Heart right ventricle (tissue), 16 donors: ENCODE measurements around the gene BZW2. TPM values are rescaled to one million over a fixed set of nuclear protein-coding genes. Genes with fewer than 3 reads are reported as not detected.

ENCODE experiments used
- ATAC-seq, 8 donors: fragments of 200-7000 bp; cut with Tn5 transposase; one replicate each; pipeline ENCODE4 v1.9.1; 2020; ENCODE audit warnings: mild to moderate bottlenecking in 8 of 8, moderate library complexity in 8 of 8, moderate number of reproducible peaks in 1 of 8
- DNase-seq, 2 donors: peaks; one replicate each; pipeline ENCODE4 v3.0.0-alpha.2; 2020
- H3K27ac ChIP-seq, 10 donors: fragments of 200-600 bp; sonication (generic) in 2 of 10; one replicate each; pipeline versions ENCODE4 v1.5.0 to v1.8.0; 2020 to 2022; ENCODE audit warnings: mild to moderate bottlenecking in 3 of 10
- H3K27me3 ChIP-seq, 7 donors: fragments of 200-600 bp; one replicate each; pipeline ENCODE4 v1.8.0; 2021 to 2022; ENCODE audit warnings: mild to moderate bottlenecking in 2 of 7
- H3K36me3 ChIP-seq, 9 donors: fragments of 200-600 bp; sonication (generic) in 1 of 9; one replicate each; pipeline versions ENCODE4 v1.5.0 to v1.8.0; 2020 to 2022; ENCODE audit warnings: mild to moderate bottlenecking in 2 of 9
- H3K4me1 ChIP-seq, 9 donors: fragments of 200-600 bp; sonication (generic) in 1 of 9; one replicate each; pipeline versions ENCODE4 v1.5.0 to v1.8.0; 2020 to 2022; ENCODE audit warnings: mild to moderate bottlenecking in 4 of 9
- H3K4me3 ChIP-seq, 10 donors: fragments of 200-600 bp; sonication (generic) in 2 of 10; one replicate each; pipeline versions ENCODE4 v1.5.0 to v1.8.0; 2020 to 2022; ENCODE audit warnings: mild to moderate bottlenecking in 7 of 10, moderate library complexity in 2 of 10
- H3K9me3 ChIP-seq, 11 donors: fragments of 200-600 bp in 10 of 11; sonication (generic) in 2 of 11; one replicate each; pipeline versions ENCODE4 v1.5.0 to v1.8.0; 2013 to 2022; ENCODE audit warnings: mild to moderate bottlenecking in 2 of 11, control low read depth in 1 of 11, moderate library complexity in 1 of 11
- WGBS, 2 donors: extraction: QIAGEN DNeasy Blood & Tissue Kit; methylation state at CpG; one replicate each; pipeline ENCODE4 v1.1.7; 2013; ENCODE audit warnings: inconsistent platforms in 1 of 2; 5-methylcytosine and 5-hydroxymethylcytosine counted together
- intact Hi-C, 10 donors: fragments of 100-400 bp; cut with DNase I; formaldehyde crosslinking; loops; one replicate each; pipeline versions ENCODE4 v1.11.1 to v1.14.2; 2022
- polyA plus RNA-seq, 2 donors: library from polyadenylated mRNA; stranded (reverse); fragments of 200-250 nt; gene quantifications; one replicate each; pipeline ENCODE4 v1.2.3, GENCODE V29; 2013
- total RNA-seq, 10 donors: library from RNA; stranded (reverse); fragmentation: NEBNext Ultra II Directional in 3 of 10; extraction: Animal tissue kit (Norgen Biotek cat#: 25700) in 3 of 10; gene quantifications; one replicate each; pipeline versions ENCODE4 v1.2.1 to v1.2.4, GENCODE V29; 2021 to 2023
- TF ChIP-seq, protein P1 (sequence below), 9 donors: fragments of 200-600 bp; sonication (generic) in 2 of 9; IDR thresholded peaks; one replicate each; pipeline versions ENCODE4 v1.5.0 to v1.8.0; 2021 to 2022; ENCODE audit warnings: antibody characterized with exemption in 9 of 9, mild to moderate bottlenecking in 5 of 9, moderate library complexity in 1 of 9
- donor health status: Arrhythmogenic right ventricular cardiomyopathy.
- donor health status: ischemic (EF 13 %, LVEDD 7.1; RV severe dilation, severe dysfunction).
- donor health status: healthy with polysubstance abuse.
- donor health status: DM: no; HTN: yes; CAD: no.
- donor health status: DM: no; HTN: no; CAD: no.
- donor health status: ischemic (EF 25% LVEDD 6.9; RV normal size, moderate dysfunction).
- donor health status: ischemic (EF 25% LVEDD 5.7; RV mildly dilated, moderate dysfunction).
- donor health status: healthy.
- donor health status: DM: yes; HTN: yes; CAD: no.
- donor health status: Ischemic cardiomyopathy.
- donor health status: ischemic (EF 35%, LVEDD 5.7; RV mildly dilated, moderate dysfunction).
- donor health status: nonischemic (EF 11% LVEDD 7.7; RV severe dilation, severe dysfunction).
- donor health status: DM: yes; HTN: yes; CAD: no.
- donor health status: PGD.
- donor health status: ischemic (EF 29% LVEDD 5.4; RV normal size, mild dysfunction).
- donor health status: nonischemic (EF 23%, LVEDD 6.1; RV moderate dilation, normal function).

Gene BZW2
- total and polyA plus RNA-seq, 12 donors, result 147 to 470 (median 337) TPM

DNA sequence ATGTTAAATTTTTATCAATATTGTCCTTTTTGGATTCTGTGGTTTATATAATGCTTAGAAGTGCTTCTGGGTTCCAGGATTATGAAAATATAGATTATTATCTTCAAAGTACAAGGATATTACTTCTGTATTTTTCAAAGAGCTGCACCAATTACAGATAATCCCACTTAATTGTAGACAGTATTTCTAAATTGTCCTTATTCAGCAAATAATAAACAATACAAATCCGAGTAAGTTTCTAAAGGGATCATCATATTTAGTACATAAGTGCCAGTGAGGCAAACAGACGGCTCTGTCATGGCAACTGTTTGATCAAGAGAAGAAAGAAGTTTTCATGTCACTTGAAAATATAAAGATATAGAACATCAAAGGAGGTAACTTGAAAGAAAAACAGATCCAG, 19.6 kb upstream of the BZW2 start:
- H3K27me3 ChIP-seq, result no peaks in the 10 kb centered on the region
- no peak overlapping the region for H3K4me3 ChIP-seq
- H3K9me3 ChIP-seq, result no peaks in the 10 kb centered on the region
- H3K4me1 ChIP-seq, result no peaks in the 10 kb centered on the region
- TF ChIP-seq, protein P1, sequence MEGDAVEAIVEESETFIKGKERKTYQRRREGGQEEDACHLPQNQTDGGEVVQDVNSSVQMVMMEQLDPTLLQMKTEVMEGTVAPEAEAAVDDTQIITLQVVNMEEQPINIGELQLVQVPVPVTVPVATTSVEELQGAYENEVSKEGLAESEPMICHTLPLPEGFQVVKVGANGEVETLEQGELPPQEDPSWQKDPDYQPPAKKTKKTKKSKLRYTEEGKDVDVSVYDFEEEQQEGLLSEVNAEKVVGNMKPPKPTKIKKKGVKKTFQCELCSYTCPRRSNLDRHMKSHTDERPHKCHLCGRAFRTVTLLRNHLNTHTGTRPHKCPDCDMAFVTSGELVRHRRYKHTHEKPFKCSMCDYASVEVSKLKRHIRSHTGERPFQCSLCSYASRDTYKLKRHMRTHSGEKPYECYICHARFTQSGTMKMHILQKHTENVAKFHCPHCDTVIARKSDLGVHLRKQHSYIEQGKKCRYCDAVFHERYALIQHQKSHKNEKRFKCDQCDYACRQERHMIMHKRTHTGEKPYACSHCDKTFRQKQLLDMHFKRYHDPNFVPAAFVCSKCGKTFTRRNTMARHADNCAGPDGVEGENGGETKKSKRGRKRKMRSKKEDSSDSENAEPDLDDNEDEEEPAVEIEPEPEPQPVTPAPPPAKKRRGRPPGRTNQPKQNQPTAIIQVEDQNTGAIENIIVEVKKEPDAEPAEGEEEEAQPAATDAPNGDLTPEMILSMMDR (IDR thresholded peaks at IDR 0.05), result no peak
- intact Hi-C loops, result loop anchor here in 1 of 10 donors (10.0 kb wide), 1 partner anchor 58 kb away; no protein-coding TSS in a partner anchor
- DNase-seq (no peak), ATAC-seq (no peak)
- 96% methylated on average over 2 of the region's 2 CpGs for WGBS, 2 donors
- no peak overlapping the region for H3K27ac ChIP-seq
- peaks cover 0 to 73% (median 22%) of the 10 kb centered on the region in 9 donors for H3K36me3 ChIP-seq

DNA sequence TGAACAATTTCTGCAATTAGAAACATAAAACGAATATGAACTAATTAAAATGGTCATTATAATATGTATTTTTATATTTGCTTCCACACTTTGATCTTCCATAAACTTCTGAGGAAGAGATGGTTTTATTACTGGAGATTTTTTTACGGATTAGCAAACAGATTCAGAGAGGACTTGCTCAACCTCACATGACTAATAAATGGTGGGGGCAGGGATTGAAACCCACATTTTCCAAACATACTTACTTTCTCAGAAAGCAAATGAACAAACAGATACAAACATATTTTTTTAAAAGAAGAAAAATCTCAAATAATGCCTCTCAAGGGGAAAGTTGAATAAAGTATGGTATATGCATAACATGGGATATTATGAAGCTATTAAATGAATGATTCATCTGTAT, 18.7 kb upstream of the BZW2 start:
- 66 to 89% methylated on average over 2 of the region's 2 CpGs for WGBS, 2 donors
- DNase-seq, result no peak
- Histone ChIP-seq H3K4me3 (no peak overlapping the region), H3K27me3 (no peaks in the 10 kb centered on the region), H3K27ac (no peak overlapping the region), H3K9me3 (no peaks in the 10 kb centered on the region), H3K36me3 (peaks cover 0 to 67% (median 16%) of the 10 kb centered on the region in 9 donors), H3K4me1 (no peaks in the 10 kb centered on the region)
- ATAC-seq, result no peak
- intact Hi-C loops, result loop anchor here in 1 of 10 donors (10.0 kb wide), 1 partner anchor 58 kb away; no protein-coding TSS in a partner anchor
- TF ChIP-seq, protein P1 (IDR thresholded peaks at IDR 0.05), result no peak

DNA sequence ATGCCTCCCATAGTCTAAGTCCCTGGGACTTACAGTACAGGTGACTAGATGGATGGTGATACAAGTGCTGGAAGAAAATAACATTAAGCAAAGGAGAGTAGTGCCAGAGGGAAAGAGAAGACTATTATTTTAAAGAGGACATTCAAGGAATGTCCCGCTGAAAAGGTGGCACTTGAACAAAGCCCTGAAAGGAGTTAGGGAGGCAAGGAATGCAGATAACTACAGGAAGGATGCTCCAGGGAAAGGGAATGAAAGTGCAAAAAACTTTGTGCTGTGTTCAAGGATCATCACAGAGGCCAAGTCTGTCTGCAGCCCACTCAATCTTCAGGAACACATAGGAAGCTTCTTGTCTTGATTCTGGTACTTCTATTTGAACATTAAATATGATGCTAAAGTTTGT, 15.3 kb upstream of the BZW2 start:
- Histone ChIP-seq H3K27me3 (no peaks in the 10 kb centered on the region), H3K4me3 (no peak overlapping the region), H3K36me3 (peaks cover 0 to 52% (median 6%) of the 10 kb centered on the region in 9 donors), H3K4me1 (peaks cover 0 to 20% (median 15%) of the 10 kb centered on the region in 9 donors), H3K27ac (no peak overlapping the region), H3K9me3 (no peaks in the 10 kb centered on the region)
- TF ChIP-seq, protein P1 (IDR thresholded peaks at IDR 0.05), result no peak
- 71 to 76% methylated on average over 1 of the region's 1 CpG for WGBS, 2 donors
- intact Hi-C loops, result loop anchor here in 1 of 10 donors (10.0 kb wide), 1 partner anchor 64 kb away; no protein-coding TSS in a partner anchor
- ATAC-seq (no peak), DNase-seq (no peak)

DNA sequence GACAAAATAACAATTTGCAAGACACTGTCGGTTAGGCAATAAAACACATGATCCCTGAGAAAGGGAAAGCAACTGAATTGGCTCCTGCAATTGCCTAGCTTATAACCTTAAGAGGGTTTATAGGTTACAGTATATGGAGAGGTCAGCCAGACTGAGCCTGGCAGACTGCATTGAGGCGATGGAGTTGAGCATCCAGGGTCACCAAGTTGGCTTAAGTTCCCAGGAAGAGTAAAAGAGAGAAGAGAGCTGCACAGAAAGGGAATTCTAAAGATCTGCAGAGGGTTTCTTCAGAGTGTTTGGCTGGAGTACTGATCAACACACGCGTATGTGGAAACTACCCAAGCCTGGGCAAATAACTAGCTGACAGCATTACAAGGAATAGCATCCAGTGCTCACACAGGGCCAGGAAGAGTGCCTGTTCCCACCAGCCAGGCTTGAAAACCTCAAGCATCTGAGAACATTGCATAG, 11.7 kb upstream of the BZW2 start:
- DNase-seq (no peak), ATAC-seq (peak in 7 of 8 donors; percentile 39 to 86 (median 57))
- intact Hi-C loops, result loop anchor here in 1 of 10 donors (10.0 kb wide), 1 partner anchor 60 kb away; no protein-coding TSS in a partner anchor
- Histone ChIP-seq H3K36me3 (peaks cover 0 to 45% (median 6%) of the 10 kb centered on the region in 9 donors), H3K27ac (peak overlapping the region in 5 of 10 donors; percentile 3 to 46 (median 18)), H3K4me1 (peaks cover 5 to 51% (median 40%) of the 10 kb centered on the region in 9 donors), H3K4me3 (peak overlapping the region in 1 of 10 donors; percentile 5), H3K9me3 (no peaks in the 10 kb centered on the region), H3K27me3 (no peaks in the 10 kb centered on the region)
- WGBS, 2 donors, result 46 to 48% methylated on average over 4 of the region's 4 CpGs
- TF ChIP-seq, protein P1 (IDR thresholded peaks at IDR 0.05), result no peak
